Ascending aorta (tissue), 2 donors: Measurements from ENCODE around the gene AGK. TPM values are rescaled to one million over a fixed set of nuclear protein-coding genes. Genes with fewer than 3 reads are reported as not detected.

ENCODE experiments used
- DNase-seq, 2 donors: peaks; one replicate each; pipeline ENCODE4 v3.0.0-alpha.2; 2019; ENCODE audit warnings: low spot score in 2 of 2
- H3K27ac ChIP-seq, 2 donors: fragments of 200-600 bp; sonication (generic); one replicate each; pipeline ENCODE4 v1.5.1; 2016 to 2017; ENCODE audit warnings: mild to moderate bottlenecking in 1 of 2
- H3K27me3 ChIP-seq: fragments of 200-600 bp; sonication (generic); one replicate; pipeline ENCODE4 v1.5.1; 2017
- H3K36me3 ChIP-seq, 2 donors: fragments of 200-600 bp; sonication (generic); one replicate each; pipeline ENCODE4 v1.5.1; 2016
- H3K4me1 ChIP-seq, 2 donors: fragments of 200-600 bp; sonication (generic); one replicate each; pipeline ENCODE4 v1.5.1; 2016 to 2017; ENCODE audit warnings: mild to moderate bottlenecking in 1 of 2
- H3K4me3 ChIP-seq, 2 donors: fragments of 200-600 bp; sonication (generic); one replicate each; pipeline ENCODE4 v1.5.1; 2016 to 2017; ENCODE audit warnings: mild to moderate bottlenecking in 1 of 2
- H3K9me3 ChIP-seq, 2 donors: fragments of 200-600 bp; sonication (generic); one replicate each; pipeline ENCODE4 v1.5.1; 2016
- intact Hi-C: fragments of 100-400 bp; cut with DNase I; formaldehyde crosslinking; loops from one replicate; pipeline ENCODE4 v1.15.1; 2023
- total RNA-seq: library from RNA; depleted of rRNA; stranded (reverse); fragments of >200 nt; gene quantifications from one replicate; pipeline ENCODE4 v1.1.0, GENCODE V29; 2016
- TF ChIP-seq, protein P1 (sequence below), 3 experiments: fragments of 200-600 bp in 2 of 3; fragments of 450-650 bp in 1 of 3; sonication (generic) in 2 of 3; IDR thresholded peaks; one replicate each; pipeline ENCODE4 v1.5.1; 2016 to 2019; ENCODE audit warnings: antibody characterized with exemption in 3 of 3, mild to moderate bottlenecking in 1 of 3, moderate library complexity in 1 of 3

AGK gene
- total RNA-seq, 1 donor from 2014 or later, result 16.1 TPM

DNA sequence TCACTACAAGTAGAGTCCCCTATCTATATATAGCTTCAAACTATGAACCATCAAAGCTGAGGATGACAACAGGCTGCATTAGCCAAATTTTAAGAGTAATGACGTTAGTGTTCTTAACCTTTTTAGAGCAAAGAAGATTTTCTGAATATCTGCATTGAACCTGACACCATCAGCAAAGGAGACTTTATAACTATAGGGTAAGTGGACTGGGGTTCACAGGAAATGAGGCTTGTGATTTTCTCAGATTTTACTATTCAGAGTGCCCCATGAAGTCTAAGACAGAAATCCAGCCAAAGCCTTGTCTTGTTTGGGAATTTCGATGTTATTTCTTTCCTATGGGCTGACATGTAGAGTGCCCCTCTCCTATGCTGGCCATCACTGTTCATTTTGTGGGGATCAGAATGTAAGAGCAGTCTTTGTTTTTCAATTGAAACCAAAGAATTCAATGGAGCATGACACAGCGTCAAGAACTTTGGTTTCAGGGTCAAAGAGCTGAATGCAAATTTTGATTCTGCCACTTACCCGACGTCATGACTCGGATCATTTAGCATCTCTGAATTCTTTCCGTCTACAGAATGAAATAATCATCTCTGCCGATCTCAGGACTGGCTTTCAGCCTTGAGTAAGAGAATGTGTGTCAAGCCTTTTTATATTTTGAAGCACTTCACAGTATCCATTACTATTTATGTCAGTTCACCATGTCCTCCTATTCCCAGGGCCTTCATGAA, 98.1 kb downstream of the AGK start:
- Histone ChIP-seq H3K9me3 (no peaks in the 10 kb centered on the region), H3K4me3 (no peak overlapping the region), H3K36me3 (peaks cover 0 to 7% of the 10 kb centered on the region in 2 donors), H3K4me1 (peaks cover 0 to 17% of the 10 kb centered on the region in 2 donors), H3K27ac (peak overlapping the region; percentile 53 to 54), H3K27me3 (no peaks in the 10 kb centered on the region)
- TF ChIP-seq, protein P1, sequence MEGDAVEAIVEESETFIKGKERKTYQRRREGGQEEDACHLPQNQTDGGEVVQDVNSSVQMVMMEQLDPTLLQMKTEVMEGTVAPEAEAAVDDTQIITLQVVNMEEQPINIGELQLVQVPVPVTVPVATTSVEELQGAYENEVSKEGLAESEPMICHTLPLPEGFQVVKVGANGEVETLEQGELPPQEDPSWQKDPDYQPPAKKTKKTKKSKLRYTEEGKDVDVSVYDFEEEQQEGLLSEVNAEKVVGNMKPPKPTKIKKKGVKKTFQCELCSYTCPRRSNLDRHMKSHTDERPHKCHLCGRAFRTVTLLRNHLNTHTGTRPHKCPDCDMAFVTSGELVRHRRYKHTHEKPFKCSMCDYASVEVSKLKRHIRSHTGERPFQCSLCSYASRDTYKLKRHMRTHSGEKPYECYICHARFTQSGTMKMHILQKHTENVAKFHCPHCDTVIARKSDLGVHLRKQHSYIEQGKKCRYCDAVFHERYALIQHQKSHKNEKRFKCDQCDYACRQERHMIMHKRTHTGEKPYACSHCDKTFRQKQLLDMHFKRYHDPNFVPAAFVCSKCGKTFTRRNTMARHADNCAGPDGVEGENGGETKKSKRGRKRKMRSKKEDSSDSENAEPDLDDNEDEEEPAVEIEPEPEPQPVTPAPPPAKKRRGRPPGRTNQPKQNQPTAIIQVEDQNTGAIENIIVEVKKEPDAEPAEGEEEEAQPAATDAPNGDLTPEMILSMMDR (IDR thresholded peaks at IDR 0.05), result no peak
- no peak for DNase-seq
- intact Hi-C loops, result no loop called here

DNA sequence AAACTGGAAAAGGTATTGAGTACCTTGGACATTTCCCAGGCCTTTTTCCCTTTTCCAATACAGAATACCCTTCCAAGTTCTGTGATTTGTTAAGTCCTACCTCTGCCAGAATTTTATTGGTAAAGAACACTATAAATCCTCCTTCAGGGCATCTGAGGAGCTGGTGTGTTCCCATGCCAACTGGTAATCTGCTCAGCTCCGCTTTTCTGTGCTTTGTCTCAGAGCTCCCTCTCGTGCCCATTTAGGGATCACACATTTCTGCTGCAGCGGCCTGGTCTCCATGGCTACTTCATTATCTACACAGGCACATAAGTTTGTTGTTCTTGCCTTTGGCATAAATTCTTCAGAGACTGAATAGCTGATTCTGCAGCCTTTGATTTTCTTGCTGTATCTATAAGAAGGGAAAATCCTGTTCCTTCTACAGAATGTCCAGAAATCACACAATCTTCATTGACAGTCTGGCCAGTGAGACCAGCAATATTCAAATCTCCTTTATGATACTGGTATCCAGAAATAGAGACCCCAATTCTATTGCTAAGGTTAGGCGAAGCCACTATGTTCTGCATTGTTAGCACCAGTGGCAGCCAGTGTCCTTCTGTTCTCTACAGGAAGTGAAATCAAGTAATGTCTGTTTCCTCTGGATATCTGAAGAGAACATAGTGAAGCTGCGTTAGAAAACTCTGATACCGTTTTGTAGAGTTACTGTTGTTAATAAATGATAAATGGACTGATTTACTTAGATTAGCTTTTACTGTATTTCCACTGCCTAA, 98.8 kb downstream of the AGK start:
- peak overlapping the region; percentile 53 to 54 for H3K27ac ChIP-seq
- intact Hi-C loops, result loop anchor here (2.0 to 5.0 kb wide), 2 partner anchors 52 to 89 kb away; partner anchors contain the start of genes DENND11 and SSBP1
- no peak overlapping the region for H3K4me3 ChIP-seq
- peaks cover 0 to 17% of the 10 kb centered on the region in 2 donors for H3K4me1 ChIP-seq
- DNase-seq, result peak in 1 of 2 donors; percentile 84
- peaks cover 0 to 7% of the 10 kb centered on the region in 2 donors for H3K36me3 ChIP-seq
- H3K27me3 ChIP-seq, result no peaks in the 10 kb centered on the region
- TF ChIP-seq, protein P1 (IDR thresholded peaks at IDR 0.05), result peak; percentile 50 to 69 (median 61)
- no peaks in the 10 kb centered on the region for H3K9me3 ChIP-seq

DNA sequence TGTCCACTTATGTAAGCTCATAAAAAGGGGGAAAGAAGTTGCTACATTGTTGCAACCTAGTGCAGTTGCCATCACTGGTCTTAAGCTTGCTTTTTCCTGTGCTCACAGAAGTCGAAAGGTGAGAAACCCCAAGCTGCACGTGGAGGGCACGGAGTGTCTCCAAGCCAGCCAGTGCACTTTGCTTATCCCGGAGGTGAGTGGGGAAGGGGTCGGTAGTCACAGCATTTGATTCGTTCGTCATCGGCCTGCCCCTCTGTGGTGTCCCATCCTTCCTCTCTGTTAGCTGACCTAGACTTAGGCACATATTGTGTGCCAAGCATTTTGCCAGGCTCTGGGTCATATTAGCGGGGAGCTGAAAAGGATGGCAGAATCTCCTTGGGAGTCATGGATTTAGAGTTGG, 100.2 kb downstream of the AGK start:
- intact Hi-C loops, result loop anchor here (2.0 to 5.0 kb wide), 2 partner anchors 51 to 87 kb away; partner anchors contain the start of genes DENND11 and SSBP1
- no peak overlapping the region for H3K4me3 ChIP-seq
- no peaks in the 10 kb centered on the region for H3K27me3 ChIP-seq
- H3K4me1 ChIP-seq, result peaks cover 0 to 17% of the 10 kb centered on the region in 2 donors
- TF ChIP-seq, protein P1 (IDR thresholded peaks at IDR 0.05), result no peak
- peaks cover 0 to 7% of the 10 kb centered on the region in 2 donors for H3K36me3 ChIP-seq
- DNase-seq, result no peak
- no peaks in the 10 kb centered on the region for H3K9me3 ChIP-seq
- no peak overlapping the region for H3K27ac ChIP-seq

DNA sequence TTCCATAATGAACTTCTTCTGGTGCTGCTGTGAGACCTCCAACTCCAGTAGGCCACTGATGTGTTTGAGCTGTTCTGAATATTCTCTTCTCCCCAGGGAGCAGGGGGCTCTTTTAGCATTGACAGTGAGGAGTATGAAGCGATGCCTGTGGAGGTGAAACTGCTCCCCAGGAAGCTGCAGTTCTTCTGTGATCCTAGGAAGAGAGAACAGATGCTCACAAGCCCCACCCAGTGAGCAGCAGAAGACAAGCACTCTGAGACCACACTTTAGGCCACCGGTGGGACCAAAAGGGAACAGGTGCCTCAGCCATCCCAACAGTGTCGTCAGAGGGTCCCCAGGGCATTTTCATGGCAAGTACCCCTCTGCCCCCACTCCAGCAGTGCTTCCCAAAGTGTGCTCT, 101.5 kb downstream of the AGK start:
- H3K36me3 ChIP-seq, result peaks cover 0 to 7% of the 10 kb centered on the region in 2 donors
- TF ChIP-seq, protein P1 (IDR thresholded peaks at IDR 0.05), result no peak
- no peak overlapping the region for H3K27ac ChIP-seq
- no peaks in the 10 kb centered on the region for H3K9me3 ChIP-seq
- H3K4me1 ChIP-seq, result peaks cover 0 to 17% of the 10 kb centered on the region in 2 donors
- H3K27me3 ChIP-seq, result no peaks in the 10 kb centered on the region
- intact Hi-C loops, result loop anchor here (5.0 kb wide), 1 partner anchor 50 kb away; the partner anchor contains the start of gene DENND11
- DNase-seq, result no peak
- no peak overlapping the region for H3K4me3 ChIP-seq

DNA sequence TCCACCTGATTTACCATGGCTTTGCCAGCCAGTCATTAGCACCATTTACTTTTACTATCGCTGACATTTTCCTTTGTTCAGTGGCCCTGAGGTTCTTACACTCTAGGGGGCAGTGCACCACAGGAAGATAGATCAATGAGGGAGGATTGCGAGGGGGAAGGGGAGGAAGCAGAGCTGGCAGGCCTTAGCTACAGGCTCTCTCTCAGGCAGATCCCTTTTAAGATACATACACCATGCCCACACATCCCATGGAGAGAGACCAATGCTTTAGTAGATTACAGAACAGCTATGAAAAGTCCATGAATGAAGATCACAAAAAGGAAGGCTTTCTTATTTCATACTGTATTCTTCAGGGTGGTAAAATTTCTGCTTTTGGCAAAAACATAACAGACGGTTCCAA, 103.3 kb downstream of the AGK start:
- Histone ChIP-seq H3K9me3 (no peaks in the 10 kb centered on the region), H3K27me3 (no peaks in the 10 kb centered on the region), H3K4me3 (no peak overlapping the region), H3K36me3 (peaks cover 1 to 7% of the 10 kb centered on the region in 2 donors), H3K27ac (peak overlapping the region in 1 of 2 donors; percentile 13), H3K4me1 (peaks cover 0 to 5% of the 10 kb centered on the region in 2 donors)
- DNase-seq, result peak; percentile 24 to 80
- intact Hi-C loops, result loop anchor here (5.0 kb wide), 1 partner anchor 48 kb away; the partner anchor contains the start of gene DENND11
- TF ChIP-seq, protein P1 (IDR thresholded peaks at IDR 0.05), result peak; percentile 46 to 67 (median 51)
